ENCODE data around the gene KIRREL3.
A peak's percentile ranks its signal among the peaks of the same experiment; 100 is the strongest.

Gene KIRREL3

DNA sequence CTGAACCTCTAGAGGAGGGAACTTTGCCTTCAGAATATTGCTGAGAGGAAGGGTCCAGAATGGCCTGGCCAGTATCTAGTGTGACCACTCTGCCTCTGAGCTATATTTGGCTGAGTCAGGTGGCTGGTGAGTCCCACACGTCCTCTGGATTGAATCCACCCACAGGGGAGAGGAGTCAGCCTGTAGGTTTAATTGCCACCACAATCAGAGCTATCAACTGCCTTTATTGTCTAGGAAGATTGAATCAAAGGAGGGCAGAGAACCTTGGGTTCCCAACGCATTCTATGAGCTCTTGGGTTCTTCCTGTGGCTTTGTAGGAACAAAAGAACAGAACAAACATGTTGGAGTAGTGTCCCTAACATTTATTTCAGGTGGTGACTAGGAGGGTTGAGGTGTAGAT lies 577.4 kb downstream of the KIRREL3 start:
- Histone ChIP-seq H3K9me3 (replicated peaks in 1 of 2; ENCODE audit: control insufficient read depth in 2 of 2, insufficient read depth in 1 of 2, low read depth in 1 of 2, low read length in 2 of 2) (no peaks in the 10 kb centered on the region), H3K4ac (ENCODE audit: low read length) (no peak overlapping the region), H3K4me1 (ENCODE audit: control insufficient read depth in 2 of 2, insufficient read depth in 1 of 2, low read depth in 1 of 2, low read length in 2 of 2) (peaks cover 0 to 3% of the 10 kb centered on the region in 2 donors), H3K36me3 (replicated peaks in 1 of 2; ENCODE audit: control insufficient read depth in 2 of 2, insufficient read depth in 2 of 2, low read length in 2 of 2) (no peaks in the 10 kb centered on the region), H2BK12ac (ENCODE audit: low read length) (no peak overlapping the region), H3K18ac (ENCODE audit: low read length) (no peak overlapping the region), H3K9ac (ENCODE audit: low read depth, low read length, poor library complexity) (no peak overlapping the region), H2AFZ (ENCODE audit: low read length) (no peak overlapping the region), H4K91ac (ENCODE audit: low read depth, low read length, poor library complexity) (no peak overlapping the region), H2AK5ac (ENCODE audit: low read depth, low read length) (no peak overlapping the region), H3K27ac (replicated peaks; ENCODE audit: low read length) (no peak overlapping the region), H2BK120ac (ENCODE audit: low read depth, low read length) (no peak overlapping the region), H2BK15ac (ENCODE audit: low read length) (no peak overlapping the region), H4K8ac (ENCODE audit: low read depth, low read length) (no peak overlapping the region), H3K4me3 (ENCODE audit: low read length in 2 of 2) (no peak overlapping the region), H3K14ac (ENCODE audit: low read length) (no peak overlapping the region), H2BK5ac (ENCODE audit: low read length) (no peak overlapping the region), H3K4me2 (ENCODE audit: insufficient read depth, low read length, poor library complexity, severe bottlenecking) (no peak overlapping the region), H3K27me3 (ENCODE audit: control insufficient read depth in 3 of 3, insufficient read depth in 3 of 3, low read depth in 1 of 3, low read length in 3 of 3) (no peaks in the 10 kb centered on the region), H3K23ac (ENCODE audit: low read depth, low read length, poor library complexity) (no peak overlapping the region), H3K79me1 (ENCODE audit: low read depth, low read length) (no peaks in the 10 kb centered on the region)
- no peak for DNase-seq (ENCODE audit: low spot score)
- WGBS, 2 donors (ENCODE audit: extremely low coverage in 2 of 2, insufficient read length in 2 of 2, insufficient replicate concordance in 1 of 2) = no CpG with 5 or more reads among the region's 2 CpGs

DNA sequence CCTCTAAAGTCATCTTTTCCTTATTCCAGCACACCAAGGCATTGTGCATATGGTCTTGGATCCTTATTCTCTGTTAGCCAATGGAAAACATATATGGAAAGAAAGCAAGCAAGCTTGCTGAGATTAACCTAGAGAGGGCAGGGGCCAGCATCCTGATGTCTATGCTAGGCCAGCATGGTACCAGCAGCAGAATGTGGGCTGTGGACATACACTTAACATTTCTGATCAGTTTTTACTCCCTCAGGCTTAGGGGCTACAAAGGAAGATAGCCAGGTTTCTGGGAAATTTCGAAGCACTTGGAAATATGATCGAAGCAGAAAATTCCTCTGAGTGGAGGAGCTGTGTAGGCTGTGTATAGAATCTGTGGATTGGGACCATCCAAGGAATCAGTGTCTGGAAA lies 578.1 kb downstream of the KIRREL3 start:
- no CpG with 5 or more reads among the region's 2 CpGs for WGBS, 2 donors (ENCODE audit: extremely low coverage in 2 of 2, insufficient read length in 2 of 2, insufficient replicate concordance in 1 of 2)
- peaks cover 0 to 3% of the 10 kb centered on the region in 2 donors for H3K4me1 ChIP-seq (ENCODE audit: control insufficient read depth in 2 of 2, insufficient read depth in 1 of 2, low read depth in 1 of 2, low read length in 2 of 2)
- H2AK5ac ChIP-seq (ENCODE audit: low read depth, low read length) = no peak overlapping the region
- no peaks in the 10 kb centered on the region for H3K9me3 ChIP-seq (replicated peaks in 1 of 2; ENCODE audit: control insufficient read depth in 2 of 2, insufficient read depth in 1 of 2, low read depth in 1 of 2, low read length in 2 of 2)
- DNase-seq (ENCODE audit: low spot score) = no peak
- no peaks in the 10 kb centered on the region for H3K27me3 ChIP-seq (ENCODE audit: control insufficient read depth in 3 of 3, insufficient read depth in 3 of 3, low read depth in 1 of 3, low read length in 3 of 3)
- H3K23ac ChIP-seq (ENCODE audit: low read depth, low read length, poor library complexity) = no peak overlapping the region
- no peak overlapping the region for H2BK5ac ChIP-seq (ENCODE audit: low read length)
- no peak overlapping the region for H3K14ac ChIP-seq (ENCODE audit: low read length)
- H3K9ac ChIP-seq (ENCODE audit: low read depth, low read length, poor library complexity) = no peak overlapping the region
- H3K4me3 ChIP-seq (ENCODE audit: low read length in 2 of 2) = no peak overlapping the region
- H3K18ac ChIP-seq (ENCODE audit: low read length) = no peak overlapping the region
- H3K4ac ChIP-seq (ENCODE audit: low read length) = no peak overlapping the region
- no peaks in the 10 kb centered on the region for H3K79me1 ChIP-seq (ENCODE audit: low read depth, low read length)
- no peak overlapping the region for H2BK120ac ChIP-seq (ENCODE audit: low read depth, low read length)
- no peak overlapping the region for H3K4me2 ChIP-seq (ENCODE audit: insufficient read depth, low read length, poor library complexity, severe bottlenecking)
- H2AFZ ChIP-seq (ENCODE audit: low read length) = no peak overlapping the region
- H3K36me3 ChIP-seq (replicated peaks in 1 of 2; ENCODE audit: control insufficient read depth in 2 of 2, insufficient read depth in 2 of 2, low read length in 2 of 2) = no peaks in the 10 kb centered on the region
- H4K8ac ChIP-seq (ENCODE audit: low read depth, low read length) = no peak overlapping the region
- no peak overlapping the region for H2BK12ac ChIP-seq (ENCODE audit: low read length)
- no peak overlapping the region for H3K27ac ChIP-seq (replicated peaks; ENCODE audit: low read length)
- H4K91ac ChIP-seq (ENCODE audit: low read depth, low read length, poor library complexity) = no peak overlapping the region
- H2BK15ac ChIP-seq (ENCODE audit: low read length) = no peak overlapping the region

DNA sequence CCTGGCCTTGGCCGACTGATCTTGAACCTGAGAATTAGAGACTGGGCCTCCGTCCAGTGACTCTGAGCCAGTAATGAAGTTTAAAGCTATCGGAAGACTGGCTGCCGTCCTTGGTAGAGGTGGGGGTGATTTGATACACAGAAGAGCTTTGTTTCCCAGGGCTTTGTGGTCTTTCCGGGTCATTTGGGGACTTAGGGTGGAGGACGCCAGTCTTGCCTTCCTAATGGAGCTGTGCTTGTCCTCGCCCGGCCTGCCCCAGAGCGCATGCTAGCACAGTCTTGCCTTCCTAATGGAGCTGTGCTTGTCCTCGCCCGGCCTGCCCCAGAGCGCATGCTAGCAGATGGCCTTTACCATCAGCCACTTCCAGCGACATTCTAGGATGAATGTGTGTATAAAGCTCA lies 579.3 kb downstream of the KIRREL3 start:
- Histone ChIP-seq H3K4me3 (ENCODE audit: low read length in 2 of 2) (no peak overlapping the region), H3K9ac (ENCODE audit: low read depth, low read length, poor library complexity) (no peak overlapping the region), H2BK12ac (ENCODE audit: low read length) (no peak overlapping the region), H4K91ac (ENCODE audit: low read depth, low read length, poor library complexity) (no peak overlapping the region), H2AFZ (ENCODE audit: low read length) (no peak overlapping the region), H4K8ac (ENCODE audit: low read depth, low read length) (peak overlapping the region; percentile 58), H3K4me1 (ENCODE audit: control insufficient read depth in 2 of 2, insufficient read depth in 1 of 2, low read depth in 1 of 2, low read length in 2 of 2) (peaks cover 0 to 3% of the 10 kb centered on the region in 2 donors), H2BK5ac (ENCODE audit: low read length) (no peak overlapping the region), H3K27ac (replicated peaks; ENCODE audit: low read length) (no peak overlapping the region), H3K18ac (ENCODE audit: low read length) (no peak overlapping the region), H2BK120ac (ENCODE audit: low read depth, low read length) (no peak overlapping the region), H2AK5ac (ENCODE audit: low read depth, low read length) (no peak overlapping the region), H3K9me3 (replicated peaks in 1 of 2; ENCODE audit: control insufficient read depth in 2 of 2, insufficient read depth in 1 of 2, low read depth in 1 of 2, low read length in 2 of 2) (no peaks in the 10 kb centered on the region), H3K4ac (ENCODE audit: low read length) (no peak overlapping the region), H3K23ac (ENCODE audit: low read depth, low read length, poor library complexity) (no peak overlapping the region), H2BK15ac (ENCODE audit: low read length) (no peak overlapping the region), H3K4me2 (ENCODE audit: insufficient read depth, low read length, poor library complexity, severe bottlenecking) (no peak overlapping the region), H3K79me1 (ENCODE audit: low read depth, low read length) (no peaks in the 10 kb centered on the region), H3K14ac (ENCODE audit: low read length) (no peak overlapping the region), H3K36me3 (replicated peaks in 1 of 2; ENCODE audit: control insufficient read depth in 2 of 2, insufficient read depth in 2 of 2, low read length in 2 of 2) (no peaks in the 10 kb centered on the region), H3K27me3 (ENCODE audit: control insufficient read depth in 3 of 3, insufficient read depth in 3 of 3, low read depth in 1 of 3, low read length in 3 of 3) (no peaks in the 10 kb centered on the region)
- WGBS, 2 donors (ENCODE audit: extremely low coverage in 2 of 2, insufficient read length in 2 of 2, insufficient replicate concordance in 1 of 2) = no CpG with 5 or more reads among the region's 13 CpGs
- no peak for DNase-seq (ENCODE audit: low spot score)

DNA sequence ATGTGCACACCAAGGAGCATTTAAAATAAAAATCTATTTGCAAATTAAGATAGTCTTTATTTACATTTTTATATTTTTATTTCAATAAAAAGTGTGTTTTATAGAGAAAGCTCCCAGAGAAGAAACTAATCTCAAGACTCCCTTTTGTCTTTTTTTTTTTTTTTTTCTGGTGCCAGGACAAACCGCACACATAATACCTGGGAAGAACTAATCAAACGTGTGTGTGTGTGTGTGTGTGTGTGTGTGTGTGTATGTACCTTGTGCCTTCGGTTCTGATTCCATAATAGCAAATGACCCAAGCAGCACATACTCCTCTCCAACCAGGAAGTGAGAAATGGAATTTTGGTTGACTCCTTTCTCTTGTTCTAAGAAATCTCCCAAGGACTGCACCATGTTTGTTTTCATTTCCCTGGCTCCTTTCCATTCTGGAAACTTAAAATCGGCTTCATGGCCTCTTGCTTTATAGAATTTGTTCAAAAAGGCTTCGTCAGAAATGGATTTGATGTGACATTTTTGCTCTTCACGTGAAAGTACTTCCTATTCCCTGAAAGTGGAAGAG lies 579.8 kb downstream of the KIRREL3 start:
- Histone ChIP-seq H2BK5ac (ENCODE audit: low read length) (no peak overlapping the region), H3K14ac (ENCODE audit: low read length) (no peak overlapping the region), H2BK15ac (ENCODE audit: low read length) (no peak overlapping the region), H2AFZ (ENCODE audit: low read length) (no peak overlapping the region), H3K36me3 (replicated peaks in 1 of 2; ENCODE audit: control insufficient read depth in 2 of 2, insufficient read depth in 2 of 2, low read length in 2 of 2) (peaks cover 0 to under 1% of the 10 kb centered on the region in 2 donors), H4K91ac (ENCODE audit: low read depth, low read length, poor library complexity) (no peak overlapping the region), H3K4ac (ENCODE audit: low read length) (no peak overlapping the region), H2AK5ac (ENCODE audit: low read depth, low read length) (no peak overlapping the region), H3K4me2 (ENCODE audit: insufficient read depth, low read length, poor library complexity, severe bottlenecking) (no peak overlapping the region), H3K79me1 (ENCODE audit: low read depth, low read length) (no peaks in the 10 kb centered on the region), H3K9ac (ENCODE audit: low read depth, low read length, poor library complexity) (no peak overlapping the region), H3K18ac (ENCODE audit: low read length) (no peak overlapping the region), H3K27ac (replicated peaks; ENCODE audit: low read length) (no peak overlapping the region), H3K4me1 (ENCODE audit: control insufficient read depth in 2 of 2, insufficient read depth in 1 of 2, low read depth in 1 of 2, low read length in 2 of 2) (peaks cover 0 to 5% of the 10 kb centered on the region in 2 donors), H4K8ac (ENCODE audit: low read depth, low read length) (no peak overlapping the region), H2BK120ac (ENCODE audit: low read depth, low read length) (no peak overlapping the region), H2BK12ac (ENCODE audit: low read length) (no peak overlapping the region), H3K27me3 (ENCODE audit: control insufficient read depth in 3 of 3, insufficient read depth in 3 of 3, low read depth in 1 of 3, low read length in 3 of 3) (no peaks in the 10 kb centered on the region), H3K9me3 (replicated peaks in 1 of 2; ENCODE audit: control insufficient read depth in 2 of 2, insufficient read depth in 1 of 2, low read depth in 1 of 2, low read length in 2 of 2) (no peaks in the 10 kb centered on the region), H3K4me3 (ENCODE audit: low read length in 2 of 2) (no peak overlapping the region), H3K23ac (ENCODE audit: low read depth, low read length, poor library complexity) (no peak overlapping the region)
- WGBS, 2 donors (ENCODE audit: extremely low coverage in 2 of 2, insufficient read length in 2 of 2, insufficient replicate concordance in 1 of 2) = no CpG with 5 or more reads among the region's 6 CpGs
- DNase-seq (ENCODE audit: low spot score) = no peak

All from neuronal stem cell (in vitro differentiated cells).